DND-41 (cell line): ENCODE data around the gene ARMC12.

Experiments used
- CTCF ChIP-seq: IDR thresholded peaks from 2 replicates; pipeline ENCODE4 v1.5.1; 2012; ENCODE audit warnings: borderline replicate concordance, low read length, moderate library complexity, mild to moderate bottlenecking; ENCODE audit not compliant: poor library complexity, severe bottlenecking; ENCODE audit errors: extremely low read depth
- EZH2 ChIP-seq: IDR thresholded peaks from 3 replicates; pipeline ENCODE4 v1.6.1; 2012; ENCODE audit warnings: borderline replicate concordance, low read depth, mild to moderate bottlenecking, moderate library complexity, low read length, inconsistent platforms; ENCODE audit not compliant: severe bottlenecking

- TF ChIP-seq CTCF = peak; percentile 87
- TF ChIP-seq EZH2 = no peak
Observed at GRCh38 chr6:35737413-35738211, 780 bp downstream of the ARMC12 start.
